ENCODE results near the gene FXYD7.

The FXYD7 gene

GRCh38 chr19:35164418-35164817 lies 21.4 kb downstream of the FXYD7 start:
- Histone ChIP-seq H3F3A (ENCODE audit: insufficient read depth, low read length) (no peaks in the 10 kb centered on the region), H3K4me2 (ENCODE audit: low read length) (no peak overlapping the region), H3K4me3 (ENCODE audit: low read depth, low read length, poor library complexity, severe bottlenecking) (no peak overlapping the region), H3K9me2 (ENCODE audit: low read depth, low read length) (no peaks in the 10 kb centered on the region), H3K27me3 (ENCODE audit: insufficient read depth, low read length) (no peaks in the 10 kb centered on the region), H2AFZ (ENCODE audit: low read length) (no peak overlapping the region), H3K36me3 (ENCODE audit: insufficient read depth, low read length) (peaks cover 94% of the 10 kb centered on the region), H3K79me2 (ENCODE audit: insufficient read depth, low read length) (no peaks in the 10 kb centered on the region), H3K4me1 (ENCODE audit: insufficient read depth, low read length, severe bottlenecking) (no peaks in the 10 kb centered on the region), H3K9ac (ENCODE audit: low read length) (no peak overlapping the region), H3K27ac (ENCODE audit: low read depth, low read length, poor library complexity, severe bottlenecking) (no peak overlapping the region), H4K20me1 (ENCODE audit: insufficient read depth, low read length) (no peaks in the 10 kb centered on the region), H3K9me3 (ENCODE audit: low read length) (peaks cover 32% of the 10 kb centered on the region)
- TF ChIP-seq CTCF (IDR thresholded peaks at IDR 0.05; ENCODE audit: low read length) = no peak
- no peak for TF ChIP-seq EZH2 (IDR thresholded peaks at IDR 0.05; ENCODE audit: borderline replicate concordance, low read length)

GRCh38 chr19:35165200-35166058 lies 22.4 kb downstream of the FXYD7 start:
- Histone ChIP-seq H3K4me3 (ENCODE audit: low read depth, low read length, poor library complexity, severe bottlenecking) (no peak overlapping the region), H4K20me1 (ENCODE audit: insufficient read depth, low read length) (no peaks in the 10 kb centered on the region), H3K9ac (ENCODE audit: low read length) (no peak overlapping the region), H3K27ac (ENCODE audit: low read depth, low read length, poor library complexity, severe bottlenecking) (no peak overlapping the region), H3K4me1 (ENCODE audit: insufficient read depth, low read length, severe bottlenecking) (no peaks in the 10 kb centered on the region), H3K27me3 (ENCODE audit: insufficient read depth, low read length) (no peaks in the 10 kb centered on the region), H3K36me3 (ENCODE audit: insufficient read depth, low read length) (peaks cover 94% of the 10 kb centered on the region), H3K79me2 (ENCODE audit: insufficient read depth, low read length) (no peaks in the 10 kb centered on the region), H2AFZ (ENCODE audit: low read length) (no peak overlapping the region), H3K9me3 (ENCODE audit: low read length) (peaks cover 32% of the 10 kb centered on the region), H3F3A (ENCODE audit: insufficient read depth, low read length) (no peaks in the 10 kb centered on the region), H3K9me2 (ENCODE audit: low read depth, low read length) (no peaks in the 10 kb centered on the region), H3K4me2 (ENCODE audit: low read length) (no peak overlapping the region)
- TF ChIP-seq EZH2 (IDR thresholded peaks at IDR 0.05; ENCODE audit: borderline replicate concordance, low read length) (no peak), CTCF (IDR thresholded peaks at IDR 0.05; ENCODE audit: low read length) (no peak)

GRCh38 chr19:35166100-35167063 lies 23.3 kb downstream of the FXYD7 start:
- Histone ChIP-seq H3F3A (ENCODE audit: insufficient read depth, low read length) (no peaks in the 10 kb centered on the region), H3K4me3 (ENCODE audit: low read depth, low read length, poor library complexity, severe bottlenecking) (no peak overlapping the region), H3K36me3 (ENCODE audit: insufficient read depth, low read length) (peaks cover 91% of the 10 kb centered on the region), H3K4me2 (ENCODE audit: low read length) (no peak overlapping the region), H3K4me1 (ENCODE audit: insufficient read depth, low read length, severe bottlenecking) (no peaks in the 10 kb centered on the region), H3K9ac (ENCODE audit: low read length) (no peak overlapping the region), H3K9me2 (ENCODE audit: low read depth, low read length) (no peaks in the 10 kb centered on the region), H3K27ac (ENCODE audit: low read depth, low read length, poor library complexity, severe bottlenecking) (no peak overlapping the region), H4K20me1 (ENCODE audit: insufficient read depth, low read length) (no peaks in the 10 kb centered on the region), H3K79me2 (ENCODE audit: insufficient read depth, low read length) (no peaks in the 10 kb centered on the region), H3K27me3 (ENCODE audit: insufficient read depth, low read length) (no peaks in the 10 kb centered on the region), H2AFZ (ENCODE audit: low read length) (no peak overlapping the region), H3K9me3 (ENCODE audit: low read length) (peaks cover 32% of the 10 kb centered on the region)
- no peak for TF ChIP-seq EZH2 (IDR thresholded peaks at IDR 0.05; ENCODE audit: borderline replicate concordance, low read length)
- no peak for TF ChIP-seq CTCF (IDR thresholded peaks at IDR 0.05; ENCODE audit: low read length)

Data from OCI-LY1 (cell line).